ENCODE measurements around the gene AOAH.

DNA sequence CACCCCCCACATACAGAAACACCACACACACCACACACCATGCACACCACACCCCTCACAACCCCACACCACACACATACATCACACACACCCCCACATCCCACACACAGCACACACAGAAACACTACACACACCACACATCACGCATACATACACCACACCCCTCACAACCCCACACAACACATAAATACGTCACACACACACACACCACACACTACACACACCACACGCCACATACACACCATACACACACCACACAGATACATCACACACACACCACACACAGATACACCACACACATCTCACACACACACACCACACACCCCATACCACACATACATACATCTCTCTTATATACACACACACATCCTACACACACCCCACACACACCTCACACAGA, 208.4 kb downstream of the AOAH start:
- TF ChIP-seq POLR2AphosphoS5 (IDR thresholded peaks at IDR 0.05; ENCODE audit: insufficient read depth, low read depth, low read length) (no peak), POLR2A (IDR thresholded peaks at IDR 0.05; ENCODE audit: low read depth, low read length) (no peak), FOS (IDR thresholded peaks at IDR 0.05; ENCODE audit: borderline replicate concordance, insufficient read depth, low read length) (no peak), EZH2 (IDR thresholded peaks at IDR 0.05; ENCODE audit: borderline replicate concordance, low read depth, low read length, severe bottlenecking) (no peak)
- TF ChIP-seq, protein P1, sequence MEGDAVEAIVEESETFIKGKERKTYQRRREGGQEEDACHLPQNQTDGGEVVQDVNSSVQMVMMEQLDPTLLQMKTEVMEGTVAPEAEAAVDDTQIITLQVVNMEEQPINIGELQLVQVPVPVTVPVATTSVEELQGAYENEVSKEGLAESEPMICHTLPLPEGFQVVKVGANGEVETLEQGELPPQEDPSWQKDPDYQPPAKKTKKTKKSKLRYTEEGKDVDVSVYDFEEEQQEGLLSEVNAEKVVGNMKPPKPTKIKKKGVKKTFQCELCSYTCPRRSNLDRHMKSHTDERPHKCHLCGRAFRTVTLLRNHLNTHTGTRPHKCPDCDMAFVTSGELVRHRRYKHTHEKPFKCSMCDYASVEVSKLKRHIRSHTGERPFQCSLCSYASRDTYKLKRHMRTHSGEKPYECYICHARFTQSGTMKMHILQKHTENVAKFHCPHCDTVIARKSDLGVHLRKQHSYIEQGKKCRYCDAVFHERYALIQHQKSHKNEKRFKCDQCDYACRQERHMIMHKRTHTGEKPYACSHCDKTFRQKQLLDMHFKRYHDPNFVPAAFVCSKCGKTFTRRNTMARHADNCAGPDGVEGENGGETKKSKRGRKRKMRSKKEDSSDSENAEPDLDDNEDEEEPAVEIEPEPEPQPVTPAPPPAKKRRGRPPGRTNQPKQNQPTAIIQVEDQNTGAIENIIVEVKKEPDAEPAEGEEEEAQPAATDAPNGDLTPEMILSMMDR (IDR thresholded peaks at IDR 0.05; ENCODE audit: extremely low read depth in 1 of 2, insufficient read depth in 1 of 2, low read depth in 1 of 2, low read length in 2 of 2), result no peak
- TF ChIP-seq, protein P2, sequence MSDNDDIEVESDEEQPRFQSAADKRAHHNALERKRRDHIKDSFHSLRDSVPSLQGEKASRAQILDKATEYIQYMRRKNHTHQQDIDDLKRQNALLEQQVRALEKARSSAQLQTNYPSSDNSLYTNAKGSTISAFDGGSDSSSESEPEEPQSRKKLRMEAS (IDR thresholded peaks at IDR 0.05; ENCODE audit: insufficient read depth, insufficient read length), result no peak

Measured in endothelial cell of umbilical vein (primary cell).